HG02943 (cell line): Measurements from ENCODE around the gene SOX6.
A peak's percentile ranks its signal among the peaks of the same experiment; 100 is the strongest.

ENCODE experiments used
- ATAC-seq: cut with Tn5 transposase; IDR thresholded peaks from one replicate; pipeline ENCODE4 v1.9.1; 2021; ENCODE audit warnings: mild to moderate bottlenecking, low read depth, moderate library complexity; ENCODE audit not compliant: unreplicated experiment

SOX6 gene

DNA sequence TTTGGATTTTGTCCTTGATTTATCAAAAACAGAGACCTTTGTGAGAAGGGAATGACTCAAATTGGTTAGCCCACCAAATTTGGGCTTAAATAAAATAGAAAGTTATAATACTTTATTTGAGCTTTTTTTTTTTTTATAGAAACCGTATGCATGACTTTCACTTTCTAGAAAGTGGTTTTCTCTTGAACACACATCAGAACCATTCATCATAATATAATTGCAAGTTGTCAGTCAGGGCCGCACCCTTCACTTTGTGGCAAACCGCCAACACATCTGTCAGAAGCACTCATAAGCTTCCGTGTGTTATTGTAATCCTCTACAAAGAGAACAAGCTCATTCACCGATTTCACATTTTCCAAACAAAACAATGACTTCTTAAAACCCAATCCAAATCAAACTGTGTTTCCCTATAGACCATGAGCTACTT lies 76.1 kb downstream of the SOX6 start:
- no peak for ATAC-seq

DNA sequence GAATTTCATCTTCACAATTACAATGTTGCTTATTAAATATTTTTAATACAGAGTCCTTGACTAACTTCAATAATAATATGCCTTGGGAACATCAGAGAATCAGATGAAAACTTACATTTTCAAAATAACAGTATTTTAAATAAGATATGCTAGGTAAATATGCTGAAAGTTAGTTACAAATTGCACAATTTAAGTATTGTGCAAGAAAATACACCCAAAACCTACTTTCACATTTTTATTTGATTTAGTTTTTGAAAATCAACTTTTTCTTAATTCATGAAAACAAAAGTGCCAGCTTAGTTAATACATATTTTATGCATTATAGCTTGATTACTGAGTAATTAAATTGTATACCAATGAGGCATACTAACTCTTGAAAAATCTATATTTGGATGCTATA lies 76.8 kb downstream of the SOX6 start:
- ATAC-seq: no peak

DNA sequence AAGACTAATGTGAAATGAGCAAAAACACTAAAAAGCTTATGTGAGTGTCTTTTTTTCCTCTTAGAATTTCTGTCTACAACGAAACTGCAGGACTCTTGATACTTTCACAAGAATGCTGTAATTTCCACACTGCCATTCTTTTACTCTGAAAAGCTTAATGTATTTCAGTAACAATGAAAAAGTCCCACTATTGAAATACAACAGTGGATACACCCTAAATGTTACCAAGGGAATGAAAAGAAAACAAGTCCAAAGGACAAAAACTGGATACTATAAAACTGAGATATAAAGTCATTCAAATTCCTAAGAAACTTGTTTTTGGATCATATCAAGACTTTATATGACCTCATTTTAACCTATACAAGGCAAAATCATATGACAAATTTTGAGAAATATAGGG lies 77.4 kb downstream of the SOX6 start:
- ATAC-seq: no peak

DNA sequence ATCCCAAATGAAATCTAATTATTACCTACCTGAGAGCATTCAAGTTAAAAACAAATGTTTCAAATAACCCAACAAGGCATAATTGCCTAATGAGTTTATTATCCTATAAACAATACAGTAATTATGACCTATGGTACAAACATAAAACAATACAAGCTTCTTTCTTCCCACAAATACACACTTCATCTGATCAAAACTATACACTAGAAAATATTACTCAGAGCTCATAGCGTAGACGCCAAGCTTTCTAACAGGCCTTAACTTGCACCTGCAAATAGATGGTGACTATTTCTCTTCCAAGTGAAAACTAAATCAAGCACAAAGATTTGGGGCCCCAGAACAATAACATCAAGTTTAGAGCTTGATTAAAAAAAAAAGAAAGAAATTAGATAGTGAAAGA lies 78.1 kb downstream of the SOX6 start:
- ATAC-seq: no peak

DNA sequence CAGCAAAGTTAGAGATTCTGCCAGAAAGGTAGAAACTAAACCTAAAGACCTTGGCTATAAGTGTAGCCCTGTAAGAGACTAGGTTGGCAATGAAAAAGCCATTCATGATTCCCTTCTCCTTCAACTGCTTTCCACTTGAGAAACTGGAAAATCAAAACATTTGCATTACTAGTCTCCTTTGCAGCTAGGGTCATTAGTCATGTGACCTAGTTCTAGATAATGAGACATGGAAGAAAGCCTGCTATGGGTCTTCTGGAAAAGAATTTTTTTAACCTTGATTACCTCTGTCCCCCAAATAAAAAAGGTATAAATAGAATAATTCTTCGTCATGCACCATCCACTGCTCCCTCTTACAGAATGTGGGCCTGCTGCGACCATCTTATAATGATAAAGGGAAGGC lies 80.1 kb downstream of the SOX6 start:
- ATAC-seq: no peak

DNA sequence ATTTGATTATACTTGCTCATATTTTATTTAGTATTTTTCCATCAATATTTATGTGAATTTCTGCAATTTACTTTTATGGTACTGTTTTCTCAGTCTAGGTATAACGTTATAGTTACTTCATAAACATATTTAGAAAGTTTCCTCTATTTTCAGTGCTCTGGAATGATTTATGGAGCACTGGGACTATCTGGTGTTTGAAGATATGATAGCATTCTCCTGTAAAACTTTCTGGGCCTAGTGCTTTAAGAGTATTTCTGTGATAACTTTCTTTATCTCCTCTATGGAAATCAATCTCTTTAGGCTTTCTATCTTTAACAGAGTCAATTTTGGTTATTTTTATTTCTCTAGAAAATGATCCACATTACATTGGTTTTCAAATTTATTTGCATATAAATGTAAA lies 85.1 kb downstream of the SOX6 start:
- ATAC-seq: no peak

DNA sequence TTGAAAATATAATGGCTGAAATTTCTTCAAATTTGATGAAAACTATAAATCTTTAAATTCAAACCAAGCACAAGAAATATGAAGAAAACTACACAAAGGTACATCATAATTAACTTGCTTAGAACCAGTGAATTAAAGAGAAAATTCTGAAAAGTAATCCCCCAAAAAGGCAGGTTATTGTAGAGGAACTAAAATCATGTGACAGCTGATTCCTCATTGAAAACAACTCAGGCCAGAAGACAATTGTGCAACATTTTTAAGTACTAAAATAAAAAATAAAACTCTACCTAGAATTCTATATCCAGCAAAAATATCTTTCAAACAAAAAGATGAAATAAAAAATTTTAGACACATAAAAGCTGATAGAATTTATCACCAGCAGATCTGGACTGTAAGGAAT lies 90.3 kb downstream of the SOX6 start:
- no peak for ATAC-seq

DNA sequence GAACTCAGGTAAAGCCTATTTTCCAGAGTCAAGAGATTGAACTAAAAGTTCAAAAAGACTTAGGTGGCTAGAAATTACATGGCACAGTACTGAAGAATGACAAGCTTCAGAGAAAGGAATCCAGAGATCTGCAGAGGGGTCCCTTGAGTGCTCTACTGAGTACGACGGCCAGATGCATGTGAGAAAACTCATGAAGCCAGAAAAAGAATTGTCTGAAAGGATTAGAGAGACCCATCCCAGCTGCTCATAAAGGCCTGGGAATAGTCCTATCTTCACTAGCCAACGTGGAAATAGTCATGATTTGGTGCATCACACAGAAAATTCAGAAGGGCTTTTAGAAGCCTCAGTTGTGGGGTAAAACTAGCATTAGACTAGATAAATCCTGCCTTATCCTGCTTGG lies 91.3 kb downstream of the SOX6 start:
- ATAC-seq: no peak

DNA sequence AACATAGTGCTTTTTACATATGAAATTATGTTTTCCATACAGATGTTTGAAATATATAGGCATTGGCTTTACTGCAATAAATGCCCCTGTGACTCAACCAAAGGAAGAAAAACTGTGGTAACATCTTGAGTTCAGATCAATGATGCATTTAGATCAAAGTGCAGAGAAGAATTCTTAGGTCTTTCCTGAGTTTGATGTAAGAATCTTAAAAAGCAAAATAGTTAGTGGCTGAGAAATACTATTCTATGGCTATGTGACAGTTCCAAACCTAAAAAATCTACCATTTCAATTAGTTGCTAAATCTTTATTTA lies 93.7 kb downstream of the SOX6 start:
- no peak for ATAC-seq

DNA sequence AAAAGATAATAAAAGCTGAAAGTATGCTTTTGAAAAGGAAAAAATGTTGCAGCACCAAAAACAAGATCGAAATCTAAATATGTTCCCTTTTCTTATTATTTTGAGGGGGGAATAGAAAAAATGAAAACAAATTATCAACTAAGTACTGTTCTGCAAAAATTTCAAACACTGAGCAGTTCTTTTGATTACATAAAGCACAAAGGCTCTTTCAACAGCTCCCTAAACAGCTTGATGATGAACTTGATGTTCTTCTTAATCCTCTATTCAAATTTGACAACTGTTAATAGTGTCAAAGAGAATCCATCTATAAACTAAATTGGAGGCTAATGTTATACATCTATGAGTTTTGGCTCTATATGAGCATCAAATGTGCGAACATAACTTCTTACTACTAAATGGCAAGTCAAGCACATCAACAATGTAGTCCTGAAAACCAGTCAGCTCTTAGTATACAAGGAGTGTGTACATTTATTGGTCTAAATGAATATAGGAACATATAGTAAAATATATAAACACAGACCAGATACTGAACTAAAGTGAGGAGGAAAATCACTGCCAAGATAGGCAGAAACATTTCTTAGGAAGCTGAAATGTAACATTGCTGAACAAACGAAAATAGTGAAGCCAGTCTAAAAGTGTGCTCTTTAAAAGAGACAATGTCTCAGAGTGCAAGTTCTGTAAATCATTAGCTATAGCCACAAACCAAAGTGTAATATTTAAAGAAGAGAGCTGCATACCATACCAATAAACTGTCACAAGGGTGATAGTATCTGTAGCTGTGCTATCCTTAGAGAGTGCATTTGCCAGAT lies 94.3 kb downstream of the SOX6 start:
- ATAC-seq: peak; percentile 99

DNA sequence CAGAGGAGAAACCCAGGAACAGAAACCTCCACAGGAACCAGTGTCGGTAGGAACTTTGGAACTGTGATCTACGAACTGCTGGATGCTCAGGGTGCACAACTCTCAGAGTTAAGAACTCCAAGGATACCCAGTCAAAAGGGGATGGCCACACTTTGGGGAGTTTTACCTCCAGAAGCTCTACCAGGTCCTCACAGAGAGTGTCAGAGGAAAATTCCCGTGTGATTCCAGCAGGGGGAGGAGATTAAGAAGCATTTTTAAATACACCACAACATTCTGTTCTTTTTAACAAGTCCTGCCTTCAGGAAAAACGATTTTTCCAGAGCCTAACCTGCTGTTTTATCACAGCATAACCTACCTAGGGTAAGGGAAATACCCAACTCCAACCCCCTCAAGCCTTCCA lies 104.0 kb downstream of the SOX6 start:
- ATAC-seq: no peak

DNA sequence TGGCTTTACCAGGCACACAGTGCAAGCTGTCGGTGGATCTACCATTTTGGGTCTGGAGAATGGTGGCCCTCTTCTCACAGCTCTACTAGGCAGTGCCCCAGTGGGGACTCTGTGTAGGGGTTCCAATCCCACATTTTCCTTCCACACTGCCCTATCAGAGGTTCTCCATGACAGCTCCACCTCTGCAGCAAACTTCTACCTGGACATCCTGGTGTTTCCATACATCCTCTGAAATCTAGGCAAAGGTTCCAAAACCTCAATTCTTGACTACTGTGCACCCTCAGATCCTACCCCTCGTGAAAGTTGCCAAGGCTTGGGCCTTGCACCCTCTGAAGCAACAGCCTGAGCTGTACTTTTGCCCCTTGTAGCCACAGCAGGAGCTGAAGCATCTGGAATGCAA lies 108.1 kb downstream of the SOX6 start:
- no peak for ATAC-seq

DNA sequence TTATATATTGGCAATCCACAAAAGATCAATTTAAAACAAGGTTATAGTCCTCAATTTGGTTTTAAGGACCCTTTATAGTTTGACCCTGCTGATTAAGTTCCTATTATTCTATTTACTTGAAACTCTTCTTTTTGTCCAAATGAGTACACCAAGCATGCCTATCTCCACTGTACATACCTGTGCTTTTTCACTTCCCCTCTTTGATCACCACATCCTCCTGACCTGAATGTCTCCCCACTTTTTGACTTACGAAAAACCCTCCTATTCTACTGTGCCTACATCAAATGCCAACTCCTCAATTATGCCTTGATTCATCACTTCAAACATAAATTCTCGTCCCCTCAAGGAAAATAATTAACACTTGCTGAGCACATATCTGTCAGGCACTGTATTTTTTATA lies 113.5 kb downstream of the SOX6 start:
- peak; percentile 84 for ATAC-seq

DNA sequence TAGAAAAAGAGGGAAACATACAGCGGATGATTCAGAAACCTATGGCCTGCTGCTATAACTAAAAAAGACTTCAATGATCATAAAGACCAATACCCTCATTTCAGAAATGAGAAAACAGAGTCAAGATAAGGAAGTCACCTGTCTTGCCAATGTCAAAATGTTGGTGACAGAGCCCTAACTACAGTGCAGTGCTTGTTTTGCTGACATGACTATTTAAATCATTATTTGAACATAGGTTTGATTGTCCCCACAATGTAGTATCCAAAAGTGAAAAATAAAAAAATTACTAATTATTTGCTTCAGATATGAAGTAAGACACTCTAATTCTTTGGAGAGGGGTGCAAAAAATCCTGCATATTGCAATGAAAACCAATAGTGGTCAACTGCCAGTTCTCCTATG lies 115.7 kb downstream of the SOX6 start:
- ATAC-seq: no peak

DNA sequence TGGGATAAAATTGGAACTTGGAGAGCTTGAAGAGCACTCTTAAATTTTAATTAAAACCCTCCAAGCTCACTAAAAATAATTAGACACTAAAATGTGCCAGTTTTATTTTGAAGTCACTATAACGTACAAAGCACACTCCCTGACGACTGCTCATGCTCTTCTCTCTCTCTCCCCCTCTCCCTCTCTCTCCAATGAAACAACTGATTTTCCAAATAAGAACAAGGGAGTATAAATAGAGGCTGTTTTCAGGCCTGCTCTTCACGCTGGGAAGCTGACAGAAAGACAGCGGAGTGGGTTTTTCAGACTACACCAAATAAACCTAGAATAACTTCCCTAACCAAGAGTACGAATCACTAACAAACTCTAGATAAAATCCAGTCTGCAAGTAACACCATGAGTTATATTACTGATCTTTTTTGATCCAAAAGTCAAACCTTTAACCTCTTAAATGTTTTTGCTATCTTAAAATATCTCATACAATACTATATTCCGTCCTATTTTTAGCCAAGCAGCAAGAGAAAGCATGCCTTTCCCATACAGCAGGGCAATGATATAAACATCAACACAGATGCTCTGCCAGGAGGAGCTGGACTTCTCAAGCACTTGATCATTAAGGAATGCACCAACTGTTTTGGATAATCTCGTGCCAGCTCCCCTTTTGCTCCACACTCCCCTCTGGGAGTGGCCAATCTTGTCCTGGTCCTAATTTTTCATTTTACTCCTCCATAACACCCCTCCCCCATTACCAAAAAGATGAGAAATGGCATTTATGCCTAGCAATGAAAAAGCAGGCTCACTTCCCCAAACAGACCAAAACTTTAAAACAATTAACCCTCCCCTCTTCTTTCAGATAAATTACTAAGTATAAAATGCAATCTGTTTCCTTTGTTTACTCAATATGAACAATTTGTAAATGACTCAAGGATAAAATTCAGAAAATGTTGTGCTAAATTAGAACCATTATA lies 116.9 kb downstream of the SOX6 start:
- ATAC-seq: no peak

DNA sequence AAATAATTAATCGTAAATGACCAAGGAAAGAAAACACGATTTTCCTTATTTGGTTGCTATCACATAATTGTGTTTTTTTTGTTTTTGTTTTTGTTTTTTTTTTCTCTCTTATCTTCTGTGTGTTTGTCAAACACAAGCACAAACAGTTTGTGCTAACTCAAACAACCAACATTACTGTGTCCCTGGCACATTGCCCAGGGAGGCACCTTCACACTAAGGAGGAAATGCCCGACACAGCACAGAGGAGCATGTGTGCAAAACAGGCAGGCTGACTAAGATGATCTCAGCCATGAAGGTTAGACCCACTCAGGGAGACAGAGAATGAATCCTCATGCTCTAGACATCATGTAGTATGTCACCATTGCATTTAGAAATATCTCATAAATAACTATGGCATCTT lies 130.1 kb downstream of the SOX6 start:
- no peak for ATAC-seq

DNA sequence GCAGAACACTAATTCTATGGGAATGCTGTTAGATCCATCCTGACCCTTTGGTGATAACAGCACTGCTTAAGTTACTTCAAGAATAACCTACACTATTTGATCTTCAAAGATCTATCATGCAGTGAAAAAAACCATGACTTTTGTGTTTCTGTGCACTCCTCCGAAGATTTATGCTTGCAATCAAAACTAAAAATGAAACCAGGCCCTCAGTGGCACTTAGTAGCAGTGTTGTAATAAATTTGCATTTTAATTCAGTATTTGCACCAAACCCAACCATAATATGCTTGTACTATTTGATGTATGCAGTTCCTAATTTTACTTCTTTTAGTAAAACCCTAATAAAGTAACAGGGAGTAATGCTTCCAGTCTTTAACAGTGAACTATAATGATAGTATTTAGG lies 130.7 kb downstream of the SOX6 start:
- no peak for ATAC-seq

DNA sequence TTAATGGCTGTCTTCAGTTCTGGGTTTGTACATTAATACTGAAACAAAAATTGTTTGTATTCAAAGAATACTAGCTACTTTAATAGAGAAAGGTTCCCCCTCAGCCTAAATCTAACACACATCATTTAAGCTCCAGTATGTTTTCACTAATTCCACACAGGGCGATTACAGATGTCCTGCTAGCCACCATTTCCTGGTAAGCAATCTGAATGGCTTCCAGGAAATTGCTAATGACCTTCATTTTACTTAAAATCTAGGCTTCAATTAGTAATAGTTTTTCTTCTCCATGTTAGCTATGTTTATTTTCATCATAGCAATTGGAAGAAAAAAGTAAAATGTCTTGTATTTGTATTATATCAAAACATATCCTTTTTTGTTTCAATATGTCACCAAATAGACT lies 132.8 kb downstream of the SOX6 start:
- no peak for ATAC-seq

DNA sequence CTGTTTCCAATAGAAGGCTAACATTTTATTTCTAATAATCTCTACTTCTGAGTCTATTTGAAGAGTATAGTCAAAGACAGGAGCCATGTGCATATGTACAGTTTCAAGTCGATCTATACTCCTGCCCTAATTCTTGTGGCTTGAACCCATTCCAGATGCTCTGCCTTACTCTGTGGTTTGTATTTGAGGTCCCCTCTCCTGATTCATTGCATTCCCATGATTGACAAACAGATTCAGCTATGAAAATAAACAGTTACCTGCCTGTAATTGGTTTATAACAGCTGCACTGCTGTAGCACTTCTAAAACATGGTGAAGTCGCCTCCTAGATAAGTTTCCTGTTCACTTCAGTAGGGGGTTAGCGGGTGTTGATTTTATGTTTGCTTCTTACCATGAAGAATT lies 138.7 kb downstream of the SOX6 start:
- ATAC-seq: no peak

DNA sequence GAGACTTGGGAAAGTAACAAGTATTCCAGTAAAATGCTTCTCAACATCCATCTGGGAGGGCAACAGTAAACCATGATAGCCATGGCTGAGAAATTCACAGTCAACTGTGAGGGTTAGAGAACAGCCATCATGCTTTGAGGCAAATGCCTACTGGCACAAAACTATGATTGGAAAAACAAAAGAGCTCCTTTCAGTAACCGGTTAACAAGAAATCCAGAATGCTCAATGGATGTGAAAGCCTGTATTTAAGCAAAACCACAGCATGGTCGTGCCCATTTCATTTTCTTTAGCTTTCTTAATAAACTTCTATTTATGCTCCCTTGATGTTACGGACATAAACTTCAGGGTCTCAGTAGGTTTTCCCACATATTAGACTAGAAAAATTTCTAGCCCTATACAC lies 139.5 kb downstream of the SOX6 start:
- no peak for ATAC-seq

DNA sequence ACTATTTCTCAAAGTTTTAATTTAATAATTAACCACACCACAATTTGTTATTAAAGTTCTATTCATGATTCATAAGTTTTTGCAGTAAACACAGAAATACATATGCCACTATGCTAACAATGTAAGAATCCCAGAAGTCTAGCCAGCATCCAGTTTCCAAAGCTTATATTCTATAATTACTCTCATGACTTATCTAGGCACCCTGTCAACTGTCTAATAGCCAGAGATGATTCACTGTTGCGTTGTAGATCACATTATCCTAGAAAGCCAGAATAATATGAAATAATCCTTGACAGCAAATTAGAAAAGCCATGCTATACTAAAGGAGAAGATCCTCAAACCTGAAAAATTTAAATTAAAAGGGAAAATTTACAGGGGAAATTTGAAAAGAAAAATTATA lies 141.0 kb downstream of the SOX6 start:
- ATAC-seq: no peak

DNA sequence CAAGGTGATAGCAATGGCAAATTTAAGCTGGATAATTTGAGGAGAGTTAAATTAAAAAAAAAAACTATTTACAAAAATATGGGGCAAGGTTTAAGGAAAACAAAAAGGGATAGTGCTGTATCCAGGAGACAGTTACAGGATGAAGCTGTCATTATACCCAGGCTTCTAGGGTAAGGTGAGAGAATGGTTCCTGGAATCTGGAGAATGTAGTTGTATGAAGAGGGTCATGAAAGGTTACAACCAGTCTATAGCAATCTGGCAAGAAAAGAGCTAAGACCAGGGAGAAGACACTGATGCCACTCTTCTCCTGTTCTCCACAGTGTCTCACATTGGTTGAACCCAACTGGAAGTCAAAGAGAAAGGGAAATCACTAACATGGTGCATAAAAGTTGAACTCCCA lies 144.9 kb downstream of the SOX6 start:
- ATAC-seq: no peak
